GM21360 (cell line): Measurements from ENCODE around the gene PIGN.

Experiments
- ATAC-seq: cut with Tn5 transposase; IDR thresholded peaks from one replicate; pipeline ENCODE4 v1.9.1; 2021; ENCODE audit warnings: mild to moderate bottlenecking, moderate library complexity; ENCODE audit not compliant: unreplicated experiment

PIGN gene

DNA sequence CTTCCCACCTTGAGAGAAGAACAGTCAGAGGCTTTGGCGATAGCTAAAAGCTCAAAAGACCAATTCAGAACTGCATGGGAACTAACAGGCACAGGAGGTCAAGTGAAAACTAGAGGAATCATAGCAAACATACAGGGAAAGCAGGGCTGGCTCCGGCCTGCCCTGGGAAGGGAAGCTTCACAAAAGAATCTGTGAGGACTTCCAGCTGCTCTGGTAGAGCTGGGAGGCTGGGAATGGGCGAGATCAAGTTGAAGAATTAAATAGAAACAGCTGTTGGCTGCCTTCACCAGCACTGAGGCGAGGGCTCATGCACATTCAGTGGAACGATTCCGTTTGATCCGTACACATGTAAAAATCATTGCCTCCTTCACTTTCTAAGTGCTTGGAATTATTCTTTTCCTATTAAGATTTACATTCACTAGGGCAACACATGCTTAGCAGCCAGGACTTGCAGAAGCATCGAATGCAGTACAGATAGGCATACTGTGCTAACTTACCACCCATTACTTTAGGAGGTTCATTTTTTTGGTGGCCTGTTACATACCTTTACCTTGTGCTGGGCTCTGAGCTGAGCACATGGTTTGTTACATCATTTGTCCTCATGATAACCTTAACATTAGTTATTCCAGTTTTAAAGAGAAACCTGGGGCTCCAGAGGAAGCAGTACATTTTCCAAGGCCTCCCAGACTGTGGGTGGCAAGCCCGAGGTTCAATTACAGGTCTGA, 168.7 kb downstream of the PIGN start:
- no peak for ATAC-seq

DNA sequence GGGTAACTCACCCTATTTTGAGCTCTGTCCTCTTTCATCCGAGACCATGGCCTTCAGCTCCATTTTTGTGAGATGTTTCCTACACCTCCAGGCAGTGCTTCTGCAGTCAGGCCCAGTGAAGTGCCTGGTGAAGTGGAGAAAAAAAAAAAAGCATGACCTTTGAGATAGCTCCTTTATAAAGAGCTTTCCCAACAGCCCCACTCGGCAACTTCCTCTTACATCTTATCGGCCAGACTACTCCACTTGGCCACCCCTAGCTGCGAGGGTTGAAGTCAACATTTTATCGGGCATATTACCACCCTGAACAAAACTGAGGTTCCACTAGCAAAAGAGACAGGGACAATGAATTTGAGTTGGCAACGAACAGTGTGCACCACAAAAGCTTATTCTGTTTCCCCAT, 169.2 kb downstream of the PIGN start:
- ATAC-seq, result no peak

DNA sequence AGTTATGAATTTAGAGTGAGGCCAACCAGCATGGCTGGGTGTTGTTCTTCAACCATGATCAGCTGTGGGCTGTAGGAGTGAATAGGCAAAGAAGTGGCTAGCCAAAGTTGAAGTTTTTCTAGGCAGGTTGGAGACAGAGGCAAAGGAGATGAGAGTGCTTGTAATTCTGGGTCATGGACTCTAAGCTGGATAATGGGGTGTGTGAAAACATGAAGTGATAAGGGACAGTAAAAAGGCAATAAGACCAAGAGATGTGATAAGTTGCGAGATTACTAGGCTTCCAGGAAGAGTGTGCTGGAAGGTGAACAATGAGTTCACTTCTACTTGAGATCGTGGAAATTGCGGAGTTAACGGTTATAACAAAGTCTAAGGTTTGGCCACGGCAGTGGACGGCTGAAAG, 175.4 kb downstream of the PIGN start:
- ATAC-seq, result no peak

DNA sequence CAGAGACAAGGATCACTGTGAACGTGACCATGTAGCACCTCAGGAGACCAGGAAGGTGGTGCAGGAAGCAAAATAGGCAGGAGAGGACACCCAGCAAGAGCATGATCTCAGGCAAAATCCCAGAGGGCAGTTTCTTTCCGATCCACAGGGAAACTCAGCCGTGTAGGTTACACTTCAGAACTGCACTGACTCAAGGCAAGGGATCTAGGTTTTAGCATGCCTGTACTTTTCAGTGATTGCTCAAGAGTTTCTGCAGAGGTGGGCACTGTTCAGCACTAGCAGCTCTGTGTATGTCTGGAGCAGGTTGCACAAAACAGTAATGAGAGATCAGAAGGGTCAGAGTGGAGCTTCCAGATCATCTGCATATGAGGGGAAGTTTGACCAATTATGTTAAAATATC, 177.3 kb downstream of the PIGN start:
- ATAC-seq, result no peak

DNA sequence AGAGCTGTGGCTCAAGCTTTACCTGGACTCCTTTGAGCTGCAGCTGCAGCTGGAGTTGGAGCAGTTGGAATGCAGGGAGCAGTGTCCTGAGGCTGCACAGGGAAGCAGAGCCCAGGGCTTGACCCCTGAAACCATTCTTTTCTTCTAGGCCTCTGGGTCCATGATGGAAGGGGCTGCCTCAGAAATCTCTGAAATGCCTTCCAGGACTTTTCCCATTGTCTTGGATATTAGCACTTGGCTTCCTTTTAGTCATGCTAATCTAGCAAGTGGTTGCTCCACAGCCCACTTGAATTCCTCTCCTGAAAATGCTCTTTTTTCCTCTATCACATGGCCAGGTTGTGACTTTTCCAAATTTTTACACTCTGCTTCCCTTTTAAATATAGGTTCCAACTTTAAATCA, 185.5 kb downstream of the PIGN start:
- ATAC-seq, result no peak

DNA sequence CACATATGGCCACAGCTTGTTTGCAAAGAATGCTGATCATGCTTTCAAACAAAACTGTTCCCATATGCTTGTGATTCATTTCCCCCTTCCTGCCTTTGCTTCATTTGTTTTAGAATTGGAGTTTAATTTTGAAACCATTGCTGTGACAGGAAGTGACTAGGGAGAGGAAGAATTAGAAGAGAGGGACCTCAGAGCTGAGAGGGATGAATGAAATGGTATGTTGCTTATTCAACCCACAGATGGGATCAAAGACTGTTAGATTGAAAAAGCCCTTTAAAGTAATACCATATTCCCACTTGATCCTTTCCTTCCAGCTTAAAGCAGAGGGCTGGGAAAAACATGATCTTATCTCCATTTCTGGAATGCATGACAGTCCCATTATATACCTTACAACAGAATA, 187.9 kb downstream of the PIGN start:
- no peak for ATAC-seq

GRCh38 chr18:61998335-61998734, 188.5 kb downstream of the PIGN start:
- no peak for ATAC-seq

DNA sequence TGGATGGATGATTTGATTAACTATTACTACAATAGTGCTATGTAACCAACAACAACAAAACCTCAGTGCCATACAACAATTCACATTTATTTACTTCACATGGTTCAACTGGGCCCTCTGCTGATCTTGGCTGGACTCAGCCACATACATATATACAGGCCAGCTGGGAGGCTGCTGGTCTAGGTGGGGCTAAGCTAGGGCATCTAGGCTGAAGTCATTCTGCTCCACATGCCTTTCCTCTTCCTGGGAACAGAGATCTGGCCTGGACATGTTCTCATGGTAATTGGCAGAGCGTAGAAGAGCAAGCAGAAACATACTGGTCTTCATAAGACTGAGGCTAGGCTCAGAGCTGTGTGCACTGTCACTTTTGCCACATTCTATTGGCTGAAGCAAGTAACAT, 191.2 kb downstream of the PIGN start:
- ATAC-seq, result no peak

DNA sequence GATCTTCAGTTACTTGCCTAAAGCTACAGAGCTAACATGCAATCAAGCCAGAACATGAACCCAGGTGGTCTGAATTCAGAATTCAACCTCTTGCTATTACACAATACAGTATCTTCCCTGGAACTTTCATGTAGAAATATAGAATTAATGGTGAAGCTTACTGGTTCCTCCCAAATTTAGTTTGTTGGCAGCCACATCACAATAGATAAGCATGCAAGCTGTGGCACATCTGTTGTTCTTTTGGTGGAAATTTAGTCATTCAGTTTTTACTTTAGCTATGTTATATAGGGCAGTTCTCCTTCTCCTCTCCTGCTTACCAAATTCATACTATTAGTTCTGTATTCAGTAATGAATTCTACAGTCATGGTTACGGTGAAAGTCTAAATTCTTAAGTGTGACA, 193.0 kb downstream of the PIGN start:
- ATAC-seq, result no peak

DNA sequence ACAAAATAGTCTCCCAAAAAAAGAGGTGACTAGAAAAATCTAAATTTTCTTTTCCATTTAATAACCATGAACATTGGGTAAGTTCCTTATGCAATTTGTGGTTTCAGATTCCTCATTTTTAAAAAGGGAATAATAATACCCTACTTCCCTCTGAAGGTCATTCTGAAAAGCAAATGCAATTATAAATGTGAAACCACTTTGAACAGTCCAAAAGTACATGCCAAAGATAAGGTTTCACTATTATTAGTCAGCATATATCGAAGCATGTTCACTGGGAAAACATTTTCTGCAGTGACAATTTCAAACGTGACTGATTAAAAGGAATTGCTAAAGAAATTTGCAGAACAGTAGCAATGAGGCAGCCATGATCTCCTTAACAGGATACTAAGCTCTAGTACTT, 193.9 kb downstream of the PIGN start:
- ATAC-seq, result no peak

- no peak for ATAC-seq
Observed at GRCh38 chr18:61992285-61992684, 194.6 kb downstream of the PIGN start.

- no peak for ATAC-seq
Observed at GRCh38 chr18:61991836-61992235, 195.0 kb downstream of the PIGN start.

DNA sequence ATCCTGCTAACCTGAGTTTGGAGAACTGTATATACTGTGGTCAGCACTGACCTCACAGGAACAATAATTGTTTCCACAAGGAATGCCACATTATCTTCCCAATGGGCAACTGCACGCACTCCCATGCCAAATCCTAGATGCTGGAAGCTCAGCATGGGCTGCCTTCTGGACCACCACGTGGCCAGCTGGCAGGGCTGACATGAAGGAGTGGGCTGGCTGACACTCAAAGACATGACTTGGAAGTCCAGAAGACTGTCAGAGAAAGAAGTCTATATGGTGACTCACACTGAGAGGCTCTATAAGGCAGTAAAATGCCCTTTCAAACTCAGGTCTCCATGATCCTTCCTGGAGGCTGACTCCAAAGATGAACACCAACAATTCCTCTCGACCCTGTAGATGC, 195.7 kb downstream of the PIGN start:
- no peak for ATAC-seq
